Activated CD4-positive, alpha-beta T cell treated with anti-CD3 and anti-CD28 coated beads, Interleukin-10, Interleukin-2, amounts not matched to agents 100 ng/mL and 50 ng/mL, durations not matched to agents 16 hours and 8 hours (primary cell): ENCODE data around the gene SLC11A2.

ENCODE experiments used
- DNase-seq: peaks from one replicate; pipeline ENCODE4 v3.0.0-alpha.2; 2020

SLC11A2 gene

GRCh38 chr12:50936821-50937530, 89.2 kb downstream of the SLC11A2 start:
- no peak for DNase-seq

- DNase-seq: no peak
These were observed 91.0 kb downstream of the SLC11A2 start for GRCh38 chr12:50934981-50935807.

GRCh38 chr12:50934371-50934851, 91.8 kb downstream of the SLC11A2 start:
- no peak for DNase-seq

GRCh38 chr12:50933459-50934124, 92.6 kb downstream of the SLC11A2 start:
- DNase-seq: peak; percentile 16

- DNase-seq: peak; percentile 25
These were observed 93.3 kb downstream of the SLC11A2 start for GRCh38 chr12:50932787-50933280.

GRCh38 chr12:50930477-50930876, 95.7 kb downstream of the SLC11A2 start:
- peak; percentile 28 for DNase-seq

- DNase-seq: no peak
These were observed 96.4 kb downstream of the SLC11A2 start for GRCh38 chr12:50929831-50930230.
